Activated CD4-positive, alpha-beta memory T cell treated with anti-CD3 and anti-CD28 coated beads for 36 hours (primary cell): Measurements from ENCODE around the gene FAH. TPM values are rescaled to one million over a fixed set of nuclear protein-coding genes. Genes with fewer than 3 reads are reported as not detected.
A peak's percentile ranks its signal among the peaks of the same experiment; 100 is the strongest.

Experiments used
- CTCF ChIA-PET: fragments of 350-600 bp; sonication (Branson Sonifier 250); formaldehyde crosslinking; loops from one replicate; lab custom pipeline; 2021; ENCODE audit warnings: antibody characterized with exemption, inconsistent platforms; lab: Charles Lee
- POLR2A ChIA-PET: fragments of 350-600 bp; sonication (Branson Sonifier 250); formaldehyde crosslinking; loops from one replicate; lab custom pipeline; 2021; ENCODE audit warnings: antibody characterized with exemption; lab: Charles Lee
- DNase-seq: peaks from one replicate; pipeline ENCODE4 v3.0.0-alpha.2; 2020
- H3K27ac Mint-ChIP-seq: one replicate; pipeline ENCODE4 v1.8.0; 2021; ENCODE audit warnings: mixed read lengths
- H3K27me3 Mint-ChIP-seq: one replicate; pipeline ENCODE4 v1.8.0; 2021; ENCODE audit warnings: mixed read lengths
- H3K36me3 Mint-ChIP-seq: one replicate; pipeline ENCODE4 v1.8.0; 2021; ENCODE audit warnings: mixed read lengths
- H3K4me1 Mint-ChIP-seq: one replicate; pipeline ENCODE4 v1.8.0; 2021; ENCODE audit warnings: low read depth, mixed read lengths
- H3K4me3 Mint-ChIP-seq: one replicate; pipeline ENCODE4 v1.8.0; 2021; ENCODE audit warnings: mild to moderate bottlenecking, mixed read lengths
- H3K9me3 Mint-ChIP-seq: one replicate; pipeline ENCODE4 v1.8.0; 2021; ENCODE audit warnings: mixed read lengths
- intact Hi-C: fragments of 100-400 bp; cut with micrococcal nuclease; formaldehyde crosslinking; loops from one replicate; pipeline ENCODE4 v1.15.1; 2023
- total RNA-seq, 2 experiments: library from RNA; stranded (reverse); gene quantifications; one replicate each; pipeline ENCODE4 v1.2.3, GENCODE V29; 2021

The FAH gene
- total RNA-seq, 2 experiments from 2014 or later, result 74.5 to 79.4 TPM

GRCh38 chr15:80161468-80162016 lies 8.7 kb downstream of the FAH start:
- ChIA-PET POLR2A (interaction anchor here (2.3 kb wide), 1 partner anchor 11 kb away, joined by 9 read pairs; no protein-coding TSS in a partner anchor), CTCF (interaction anchor here (0.6 to 2.6 kb wide), 3 partner anchors 11 to 96 kb away, joined by 3 to 10 read pairs (median 3); no protein-coding TSS in a partner anchor)
- Mint-ChIP-seq H3K4me1 (peaks cover 22% of the 10 kb centered on the region), H3K9me3 (no peaks in the 10 kb centered on the region), H3K4me3 (no peak overlapping the region), H3K27me3 (no peaks in the 10 kb centered on the region), H3K36me3 (peaks cover 46% of the 10 kb centered on the region), H3K27ac (peak overlapping the region; percentile 74)
- DNase-seq, result no peak
- intact Hi-C loops, result no loop called here

GRCh38 chr15:80162059-80162554 lies 9.3 kb downstream of the FAH start:
- intact Hi-C loops, result no loop called here
- DNase-seq, result no peak
- no peak overlapping the region for H3K4me3 Mint-ChIP-seq
- no peaks in the 10 kb centered on the region for H3K27me3 Mint-ChIP-seq
- H3K4me1 Mint-ChIP-seq, result peaks cover 22% of the 10 kb centered on the region
- H3K36me3 Mint-ChIP-seq, result peaks cover 46% of the 10 kb centered on the region
- H3K9me3 Mint-ChIP-seq, result no peaks in the 10 kb centered on the region
- H3K27ac Mint-ChIP-seq, result no peak overlapping the region
- ChIA-PET CTCF (interaction anchor here (0.6 kb wide), 1 partner anchor 35 kb away, joined by 3 read pairs; no protein-coding TSS in a partner anchor), POLR2A (no interaction called here)

GRCh38 chr15:80163217-80163616 lies 10.4 kb downstream of the FAH start:
- H3K27ac Mint-ChIP-seq, result no peak overlapping the region
- no peaks in the 10 kb centered on the region for H3K9me3 Mint-ChIP-seq
- H3K4me1 Mint-ChIP-seq, result peaks cover 22% of the 10 kb centered on the region
- POLR2A ChIA-PET, result no interaction called here
- intact Hi-C loops, result no loop called here
- no peak overlapping the region for H3K4me3 Mint-ChIP-seq
- no peaks in the 10 kb centered on the region for H3K27me3 Mint-ChIP-seq
- CTCF ChIA-PET, result interaction anchor here (0.7 to 1.0 kb wide), 2 partner anchors 10 to 304 kb away, joined by 3 read pairs; no protein-coding TSS in a partner anchor
- no peak for DNase-seq
- H3K36me3 Mint-ChIP-seq, result peaks cover 46% of the 10 kb centered on the region

- no peaks in the 10 kb centered on the region for H3K27me3 Mint-ChIP-seq
- H3K9me3 Mint-ChIP-seq, result no peaks in the 10 kb centered on the region
- H3K4me1 Mint-ChIP-seq, result peaks cover 22% of the 10 kb centered on the region
- no peak for DNase-seq
- ChIA-PET CTCF (no interaction called here), POLR2A (no interaction called here)
- intact Hi-C loops, result no loop called here
- no peak overlapping the region for H3K4me3 Mint-ChIP-seq
- H3K36me3 Mint-ChIP-seq, result peaks cover 46% of the 10 kb centered on the region
- H3K27ac Mint-ChIP-seq, result no peak overlapping the region
Observed at GRCh38 chr15:80163897-80164296, 11.1 kb downstream of the FAH start.

- DNase-seq, result no peak
- Mint-ChIP-seq H3K27ac (no peak overlapping the region), H3K4me1 (no peaks in the 10 kb centered on the region), H3K9me3 (no peaks in the 10 kb centered on the region), H3K36me3 (peaks cover 24% of the 10 kb centered on the region), H3K4me3 (no peak overlapping the region), H3K27me3 (no peaks in the 10 kb centered on the region)
- CTCF ChIA-PET, result interaction anchor here (0.6 kb wide), 1 partner anchor 747 kb away, joined by 6 read pairs; no protein-coding TSS in a partner anchor
- POLR2A ChIA-PET, result no interaction called here
- intact Hi-C loops, result no loop called here
Observed at GRCh38 chr15:80167936-80168335, 15.1 kb downstream of the FAH start.

- Mint-ChIP-seq H3K4me1 (no peaks in the 10 kb centered on the region), H3K9me3 (no peaks in the 10 kb centered on the region), H3K27ac (no peak overlapping the region), H3K27me3 (no peaks in the 10 kb centered on the region), H3K36me3 (peaks cover 23% of the 10 kb centered on the region), H3K4me3 (no peak overlapping the region)
- ChIA-PET CTCF (no interaction called here), POLR2A (no interaction called here)
- no peak for DNase-seq
- intact Hi-C loops, result no loop called here
Observed at GRCh38 chr15:80168421-80168820, 15.6 kb downstream of the FAH start.

- no peak for DNase-seq
- Mint-ChIP-seq H3K27ac (no peak overlapping the region), H3K36me3 (peaks cover 14% of the 10 kb centered on the region), H3K4me3 (no peak overlapping the region), H3K27me3 (no peaks in the 10 kb centered on the region), H3K4me1 (no peaks in the 10 kb centered on the region), H3K9me3 (no peaks in the 10 kb centered on the region)
- intact Hi-C loops, result loop anchor here (5.0 kb wide), 1 partner anchor 788 kb away; no protein-coding TSS in a partner anchor
- ChIA-PET CTCF (no interaction called here), POLR2A (no interaction called here)
Observed at GRCh38 chr15:80169768-80170357, 17.1 kb downstream of the FAH start.

- no peak for DNase-seq
- CTCF ChIA-PET, result no interaction called here
- Mint-ChIP-seq H3K27me3 (no peaks in the 10 kb centered on the region), H3K36me3 (peaks cover 14% of the 10 kb centered on the region), H3K27ac (no peak overlapping the region), H3K4me1 (no peaks in the 10 kb centered on the region), H3K9me3 (no peaks in the 10 kb centered on the region), H3K4me3 (no peak overlapping the region)
- intact Hi-C loops, result loop anchor here (5.0 kb wide), 1 partner anchor 788 kb away; no protein-coding TSS in a partner anchor
- POLR2A ChIA-PET, result no interaction called here
Observed at GRCh38 chr15:80170596-80170995, 17.8 kb downstream of the FAH start.

- no peaks in the 10 kb centered on the region for H3K4me1 Mint-ChIP-seq
- POLR2A ChIA-PET, result interaction anchor here (1.9 kb wide), 1 partner anchor 12 kb away, joined by 9 read pairs; no protein-coding TSS in a partner anchor
- intact Hi-C loops, result loop anchor here (2.0 to 5.0 kb wide), 3 partner anchors 177 to 789 kb away; partner anchors contain the start of gene MTHFS
- no peaks in the 10 kb centered on the region for H3K9me3 Mint-ChIP-seq
- CTCF ChIA-PET, result interaction anchor here (1.4 to 3.1 kb wide), 6 partner anchors 12 to 860 kb away, joined by 3 to 20 read pairs (median 6); partner anchors contain the start of gene TMED3
- no peak for DNase-seq
- peaks cover 17% of the 10 kb centered on the region for H3K36me3 Mint-ChIP-seq
- H3K27me3 Mint-ChIP-seq, result no peaks in the 10 kb centered on the region
- no peak overlapping the region for H3K27ac Mint-ChIP-seq
- H3K4me3 Mint-ChIP-seq, result no peak overlapping the region
Observed at GRCh38 chr15:80171787-80172186, 19.0 kb downstream of the FAH start.

GRCh38 chr15:80172401-80172800 lies 19.6 kb downstream of the FAH start:
- H3K4me3 Mint-ChIP-seq, result no peak overlapping the region
- DNase-seq, result no peak
- no peak overlapping the region for H3K27ac Mint-ChIP-seq
- no peaks in the 10 kb centered on the region for H3K4me1 Mint-ChIP-seq
- ChIA-PET CTCF (interaction anchor here (1.0 to 3.1 kb wide), 11 partner anchors 12 to 861 kb away, joined by 3 to 20 read pairs (median 5); partner anchors contain the start of gene TMED3), POLR2A (interaction anchor here (1.9 kb wide), 1 partner anchor 12 kb away, joined by 9 read pairs; no protein-coding TSS in a partner anchor)
- no peaks in the 10 kb centered on the region for H3K27me3 Mint-ChIP-seq
- no peaks in the 10 kb centered on the region for H3K9me3 Mint-ChIP-seq
- intact Hi-C loops, result loop anchor here (2.0 to 5.0 kb wide), 3 partner anchors 178 to 790 kb away; partner anchors contain the start of gene MTHFS
- peaks cover 23% of the 10 kb centered on the region for H3K36me3 Mint-ChIP-seq

GRCh38 chr15:80173022-80173759 lies 20.4 kb downstream of the FAH start:
- peaks cover 29% of the 10 kb centered on the region for H3K36me3 Mint-ChIP-seq

More at GRCh38 chr15:80173022-80173759, 20.4 kb downstream of the FAH start:
- ChIA-PET POLR2A (interaction anchor here (1.9 kb wide), 1 partner anchor 13 kb away, joined by 9 read pairs; no protein-coding TSS in a partner anchor), CTCF (interaction anchor here (0.7 to 3.1 kb wide), 23 partner anchors 10 to 794 kb away, joined by 3 to 20 read pairs (median 4); no protein-coding TSS in a partner anchor)
- intact Hi-C loops, result loop anchor here (2.0 to 5.0 kb wide), 3 partner anchors 178 to 791 kb away; partner anchors contain the start of gene MTHFS
- H3K27ac Mint-ChIP-seq, result no peak overlapping the region
- H3K27me3 Mint-ChIP-seq, result no peaks in the 10 kb centered on the region
- no peak overlapping the region for H3K4me3 Mint-ChIP-seq
- H3K9me3 Mint-ChIP-seq, result no peaks in the 10 kb centered on the region
- H3K4me1 Mint-ChIP-seq, result no peaks in the 10 kb centered on the region
- DNase-seq, result peak; percentile 84
